DMS153 treated with DMSO at 0.1 percent for 48 hours (cell line): Measurements from ENCODE around the gene CDH4.

Experiments used
- DNase-seq: peaks from one replicate; lab custom pipeline; 2025; ENCODE audit not compliant: unreplicated experiment; lab: John Stamatoyannopoulos, UW

Gene CDH4

DNA sequence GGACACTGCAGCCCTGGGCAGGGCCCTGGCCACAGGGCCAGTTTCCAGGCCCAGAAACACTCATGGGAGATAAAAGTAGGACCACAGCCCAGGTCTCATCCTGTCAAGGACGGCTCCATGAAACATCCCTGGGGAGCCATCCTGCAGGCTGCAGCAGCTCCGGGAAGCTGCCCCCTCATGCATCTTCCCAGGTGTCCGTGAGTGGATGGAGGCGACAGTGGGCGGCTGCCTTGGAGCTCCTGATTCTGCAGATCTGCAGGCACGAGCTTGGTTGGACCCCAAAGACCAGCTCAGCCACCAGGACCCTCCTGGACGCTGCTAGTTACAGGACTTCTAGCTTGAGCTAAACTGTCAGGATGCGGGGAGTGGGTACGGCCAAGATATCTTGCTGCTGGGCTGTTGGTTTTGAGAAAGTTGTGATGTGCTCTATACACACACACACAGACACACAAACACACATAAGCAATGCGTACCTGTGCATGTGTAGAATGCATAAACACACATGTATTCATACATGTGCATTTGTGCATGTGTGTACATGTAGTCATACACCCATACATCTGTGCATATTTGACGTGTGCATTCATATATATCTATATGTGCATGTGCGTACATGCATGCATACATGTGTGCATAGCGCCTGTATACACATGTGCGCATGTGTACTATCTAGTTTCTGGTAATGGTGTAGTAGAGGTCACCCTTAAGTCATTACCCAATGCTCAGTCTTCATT, 515.9 kb downstream of the CDH4 start:
- DNase-seq, result no peak

DNA sequence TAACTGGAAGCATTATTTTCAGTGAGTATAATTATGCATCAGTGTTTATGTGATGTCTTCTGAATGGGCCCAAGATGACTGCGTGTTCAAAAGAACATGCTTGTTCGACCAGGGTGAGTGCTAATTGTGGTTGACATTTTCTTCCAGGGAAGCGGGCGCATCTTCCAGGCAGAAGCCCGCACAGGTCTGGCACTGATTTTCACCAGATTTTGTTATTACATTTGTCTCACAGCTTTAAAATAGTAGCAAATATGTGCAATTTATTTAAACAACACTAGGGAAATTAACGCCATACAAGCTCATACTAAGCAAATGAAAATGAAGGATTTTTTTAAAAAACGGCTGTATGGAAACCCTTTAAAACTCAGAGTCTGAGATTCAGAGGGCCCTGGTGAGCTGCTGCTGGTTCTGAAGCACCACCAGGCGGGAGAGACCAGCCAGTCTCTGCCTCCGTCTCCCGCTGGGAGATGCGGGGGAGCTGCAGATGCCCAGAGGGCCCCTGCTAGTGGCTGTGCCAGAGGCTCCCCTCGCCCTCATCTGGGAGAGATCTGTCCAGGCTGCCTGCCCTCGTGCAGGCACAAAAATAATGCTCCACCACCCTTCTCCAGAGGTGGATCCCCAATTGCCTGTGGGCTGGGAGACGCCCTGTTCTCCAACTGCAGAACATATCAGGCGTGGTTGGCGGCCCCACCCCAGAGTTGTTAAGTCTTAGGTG, 516.7 kb downstream of the CDH4 start:
- DNase-seq, result no peak

DNA sequence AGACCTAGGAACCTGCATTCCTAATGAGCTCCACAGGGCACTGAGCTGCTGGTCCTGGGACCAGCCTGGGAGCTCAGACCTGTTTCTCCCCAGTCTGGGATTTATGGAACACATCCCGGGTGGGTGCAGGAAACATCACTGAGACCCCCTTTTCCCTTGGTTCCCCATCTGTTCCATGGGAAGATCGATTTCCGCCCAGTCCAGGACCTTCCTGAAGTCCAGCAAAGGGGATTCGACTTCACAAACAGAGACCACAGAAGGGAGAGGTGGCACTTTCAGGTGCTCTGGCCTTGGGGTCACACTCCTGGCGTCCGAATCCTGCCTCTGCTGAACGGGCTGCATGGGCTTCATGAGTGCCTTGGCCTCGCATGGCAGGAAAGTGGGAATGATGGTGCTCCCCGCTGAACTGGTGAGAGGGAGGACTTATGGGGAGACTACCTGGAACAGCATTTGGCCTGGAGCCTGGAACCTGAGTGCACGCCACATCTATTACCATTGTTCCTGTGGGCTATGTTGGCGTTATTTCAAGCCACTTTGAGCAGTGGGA, 517.3 kb downstream of the CDH4 start:
- DNase-seq, result no peak

DNA sequence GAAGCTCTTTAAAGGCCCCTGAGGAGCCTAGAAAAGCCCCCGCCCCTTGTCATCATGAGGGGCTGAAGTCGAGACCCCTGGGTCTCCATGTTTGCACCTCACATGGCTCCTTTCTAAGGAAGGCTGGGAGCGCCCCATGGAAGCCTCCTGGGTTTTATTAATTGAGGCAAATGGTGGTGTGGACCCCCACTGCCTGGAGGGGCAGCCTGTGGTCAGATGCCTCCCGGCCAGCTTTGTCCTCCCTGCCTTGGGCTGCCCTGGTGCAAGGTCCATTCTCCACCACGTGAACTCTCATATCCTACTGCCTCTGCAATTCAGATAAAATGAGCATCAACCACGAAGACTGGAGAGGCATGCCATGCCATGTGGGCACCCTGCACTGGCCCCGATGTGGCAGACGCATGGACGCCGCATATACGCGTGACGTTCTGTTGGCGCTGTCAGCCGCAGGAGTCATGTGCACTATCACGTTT, 518.1 kb downstream of the CDH4 start:
- DNase-seq, result no peak

DNA sequence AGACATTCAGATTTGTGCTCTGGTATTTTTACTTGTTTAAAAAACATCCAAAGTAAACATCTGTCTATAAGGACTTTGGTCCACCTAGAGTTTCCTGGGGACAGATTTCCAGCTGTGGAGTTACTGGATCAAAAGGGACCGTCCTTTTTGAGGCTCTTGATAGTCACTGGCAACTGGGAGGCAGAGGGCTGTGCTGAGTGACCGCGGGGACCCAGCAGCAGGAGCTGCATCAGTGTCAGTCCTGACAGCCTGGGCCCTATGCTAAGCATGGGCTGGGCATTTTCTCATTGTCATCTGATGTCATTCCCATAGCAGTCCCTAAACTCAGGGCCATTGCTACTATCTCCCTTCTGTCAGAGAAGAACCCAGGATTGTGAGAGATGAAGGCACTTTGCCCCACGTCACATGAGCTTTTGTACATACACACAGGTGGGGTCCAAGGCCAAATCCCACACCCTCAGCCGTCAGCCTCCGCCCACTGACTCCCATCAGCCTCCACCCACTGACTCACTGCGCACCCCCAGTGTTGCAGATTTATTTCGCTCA, 519.8 kb downstream of the CDH4 start:
- DNase-seq, result no peak

DNA sequence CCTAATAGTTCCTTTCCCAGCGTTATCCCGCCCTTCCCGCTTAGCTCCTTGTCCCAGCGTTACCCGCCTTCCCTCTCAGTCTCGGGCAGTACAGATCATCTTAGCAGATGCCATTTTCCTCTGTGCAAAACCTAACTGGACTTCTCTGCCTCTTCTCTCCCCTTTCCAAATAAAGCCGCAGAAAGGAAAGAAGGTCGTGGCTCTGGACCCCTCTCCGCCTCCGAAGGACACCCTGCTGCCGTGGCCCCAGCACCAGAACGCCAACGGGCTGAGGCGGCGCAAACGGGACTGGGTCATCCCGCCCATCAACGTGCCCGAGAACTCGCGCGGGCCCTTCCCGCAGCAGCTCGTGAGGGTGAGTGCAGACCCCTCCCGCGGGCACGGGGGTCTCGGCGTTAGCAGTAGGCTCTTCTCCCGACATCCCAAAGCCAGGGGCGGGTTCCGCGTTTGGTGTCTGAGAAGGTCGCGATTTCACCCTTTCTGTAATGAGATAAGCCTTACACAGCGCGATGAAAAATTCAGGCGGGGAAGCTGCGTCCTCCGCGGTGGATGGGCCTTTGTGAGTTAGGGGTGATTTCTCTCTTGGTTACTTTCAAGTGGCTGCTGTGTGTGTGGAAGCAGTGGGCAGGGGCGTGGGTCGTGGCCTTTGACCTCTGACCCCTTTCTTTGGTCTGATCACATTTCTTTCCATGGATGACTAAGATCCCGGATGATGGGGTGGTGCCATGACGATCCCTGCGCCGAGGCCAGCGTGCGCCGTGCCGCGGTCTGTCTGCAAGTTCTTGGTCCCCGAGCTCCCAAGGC, 521.0 kb downstream of the CDH4 start:
- no peak for DNase-seq

DNA sequence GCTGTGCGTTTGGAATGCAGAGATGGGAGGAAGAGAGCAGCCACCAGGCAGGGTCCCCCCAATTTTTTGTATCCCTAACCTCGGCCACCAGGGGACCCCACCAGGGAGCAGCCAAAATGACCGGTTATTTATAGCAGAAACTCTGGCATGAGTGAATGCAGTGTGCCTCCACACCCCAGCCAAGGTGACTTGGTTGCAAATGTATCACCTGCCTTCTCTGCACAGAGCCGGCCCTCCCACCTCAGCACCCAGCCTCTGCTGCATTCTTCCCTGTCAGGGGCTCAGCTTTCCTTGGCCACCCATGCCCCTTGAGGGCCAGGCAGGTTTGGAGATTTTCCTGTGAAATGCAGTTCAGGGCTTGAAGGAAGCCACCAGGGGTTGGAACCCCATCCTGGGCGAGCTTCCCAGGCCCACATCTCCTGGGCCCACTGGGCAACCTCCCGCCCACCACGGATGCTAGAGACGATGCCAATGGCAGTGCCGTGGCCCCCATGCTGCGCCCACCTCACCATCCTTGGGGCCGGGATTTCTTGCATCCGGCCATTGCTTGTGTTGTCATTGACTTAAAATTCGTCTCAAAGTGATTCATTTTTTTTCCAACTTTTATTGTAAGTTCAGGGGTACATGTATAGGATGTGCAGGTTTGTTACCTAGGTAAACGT, 522.0 kb downstream of the CDH4 start:
- DNase-seq, result no peak

DNA sequence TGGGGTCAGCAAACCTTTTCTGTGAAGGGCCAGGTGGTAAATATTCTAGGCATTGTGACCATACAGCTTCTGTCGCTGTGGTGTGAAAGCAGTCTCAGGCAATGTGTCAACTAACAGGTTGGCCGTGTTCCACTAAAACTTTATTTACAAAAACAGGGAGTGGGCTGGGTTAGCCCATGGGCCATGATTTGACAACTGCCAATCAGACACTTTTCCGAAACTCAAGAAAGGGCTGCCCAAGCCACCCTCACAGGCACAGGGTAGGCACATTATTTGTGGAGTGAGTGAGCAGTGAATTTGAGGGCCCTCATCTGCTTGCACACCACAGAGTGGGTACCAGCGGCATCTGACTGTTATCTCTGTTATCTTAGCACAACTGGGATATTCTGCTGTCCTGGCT, 523.4 kb downstream of the CDH4 start:
- DNase-seq, result no peak

DNA sequence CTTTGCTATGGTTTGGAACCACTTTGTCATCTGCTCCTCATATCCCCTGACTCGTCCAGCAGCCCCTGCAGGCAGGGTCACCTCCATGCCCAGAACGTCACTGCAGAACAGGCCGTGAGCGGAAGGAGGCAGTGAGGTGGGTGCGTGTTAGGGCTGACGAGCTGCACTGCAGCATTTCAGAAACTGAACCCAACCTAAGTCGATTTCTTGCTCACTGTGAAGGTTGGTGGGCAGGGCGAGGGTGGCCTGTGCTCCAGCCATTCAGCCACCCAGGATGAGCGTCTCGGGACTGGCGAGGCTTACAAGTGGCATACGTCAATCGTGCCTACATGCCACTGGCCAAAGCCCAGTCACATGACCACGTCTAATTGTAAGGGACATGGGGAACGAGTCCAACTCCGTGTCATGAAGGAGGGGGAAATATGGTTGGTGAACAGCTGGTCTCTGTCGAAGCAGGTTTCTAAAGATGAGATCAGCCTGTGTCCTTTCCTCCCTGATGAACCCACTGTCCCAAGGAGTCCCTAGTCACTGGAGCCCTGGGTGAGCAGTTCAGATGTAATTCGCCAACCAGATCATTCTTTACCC, 524.5 kb downstream of the CDH4 start:
- no peak for DNase-seq

DNA sequence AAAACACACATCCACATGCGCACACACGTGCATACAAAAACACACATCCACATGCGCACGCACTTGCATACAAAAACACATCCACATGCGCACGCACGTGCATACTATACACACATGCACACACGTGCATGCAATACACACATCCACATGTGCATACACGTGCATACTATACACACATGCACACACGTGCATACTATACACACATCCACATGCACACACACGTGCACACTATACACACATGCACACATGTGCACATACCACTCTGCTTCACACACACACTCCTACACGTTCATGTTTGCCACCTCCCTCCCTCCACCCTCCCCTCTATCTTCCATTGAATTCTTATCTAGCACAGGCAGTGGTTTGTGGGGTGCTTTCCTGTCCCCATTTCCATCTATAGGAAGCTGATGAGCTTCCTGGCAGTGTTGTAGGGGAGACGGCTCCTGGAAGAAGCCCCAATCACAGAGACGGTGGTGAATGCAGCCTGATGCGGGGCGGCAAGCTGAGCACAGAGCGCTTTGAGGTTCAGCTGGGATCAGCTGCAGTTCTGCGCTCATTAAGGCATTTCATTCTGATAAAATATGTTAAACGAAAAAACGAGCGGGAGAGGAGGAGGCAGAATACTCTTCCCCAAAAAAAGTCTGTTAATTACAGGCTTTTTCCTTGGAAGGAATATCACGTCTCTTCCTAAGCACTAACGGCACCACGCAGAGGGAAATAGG, 525.9 kb downstream of the CDH4 start:
- no peak for DNase-seq

DNA sequence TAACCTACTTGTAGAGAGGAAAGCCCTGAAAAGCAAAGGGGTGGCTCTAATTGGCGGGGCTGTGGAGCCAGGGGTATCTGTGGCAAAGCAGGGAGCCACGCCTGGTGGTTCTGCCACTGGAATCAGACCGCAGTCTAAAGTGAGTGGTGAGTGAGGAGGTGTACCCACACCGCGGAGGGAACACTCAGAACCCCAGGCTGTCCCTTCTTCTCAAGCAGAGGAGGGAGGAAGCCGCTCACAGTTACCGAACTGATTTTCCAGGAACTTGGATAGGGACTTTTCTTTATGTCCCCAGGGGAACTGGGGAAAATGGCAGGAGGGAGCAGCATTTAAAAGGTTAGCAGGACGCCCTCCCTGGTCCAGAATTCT, 526.4 kb downstream of the CDH4 start:
- no peak for DNase-seq

DNA sequence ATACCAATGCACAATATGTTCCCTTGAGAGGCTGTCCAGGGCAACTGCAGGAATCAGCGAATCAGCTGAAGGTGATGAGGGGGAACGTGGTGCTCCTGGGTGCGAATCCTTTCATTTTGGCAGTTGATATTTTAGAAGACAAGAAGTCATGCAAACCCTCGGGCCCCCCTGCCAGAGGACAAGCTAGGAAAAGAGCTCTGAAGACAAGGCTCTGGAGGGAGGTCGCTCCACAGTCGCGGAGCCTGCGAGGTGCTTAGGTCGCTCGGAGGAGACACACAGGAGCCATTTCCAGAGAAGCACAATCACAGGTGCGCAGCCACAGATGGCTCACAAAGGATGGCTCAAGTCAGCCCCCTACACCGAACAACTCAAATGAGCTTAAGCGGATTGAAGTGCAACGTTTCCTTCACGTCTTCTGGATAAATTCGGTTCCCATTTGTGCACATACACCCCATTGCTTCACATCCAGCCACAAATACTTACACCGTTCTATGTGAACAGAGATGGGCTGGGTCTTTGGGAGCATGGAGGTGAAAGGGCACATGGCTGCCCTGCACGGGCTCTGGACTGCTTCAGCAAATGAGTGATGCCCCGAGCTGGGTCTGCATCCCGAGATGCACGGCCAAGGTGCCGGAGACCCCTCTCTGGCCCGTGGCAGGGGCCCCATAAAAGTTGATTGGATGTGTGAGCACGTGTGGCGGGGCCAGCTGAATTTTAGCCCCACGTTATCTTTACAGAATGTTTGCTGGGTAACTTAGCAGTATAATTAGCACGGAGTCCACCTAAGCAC, 527.3 kb downstream of the CDH4 start:
- DNase-seq, result no peak

DNA sequence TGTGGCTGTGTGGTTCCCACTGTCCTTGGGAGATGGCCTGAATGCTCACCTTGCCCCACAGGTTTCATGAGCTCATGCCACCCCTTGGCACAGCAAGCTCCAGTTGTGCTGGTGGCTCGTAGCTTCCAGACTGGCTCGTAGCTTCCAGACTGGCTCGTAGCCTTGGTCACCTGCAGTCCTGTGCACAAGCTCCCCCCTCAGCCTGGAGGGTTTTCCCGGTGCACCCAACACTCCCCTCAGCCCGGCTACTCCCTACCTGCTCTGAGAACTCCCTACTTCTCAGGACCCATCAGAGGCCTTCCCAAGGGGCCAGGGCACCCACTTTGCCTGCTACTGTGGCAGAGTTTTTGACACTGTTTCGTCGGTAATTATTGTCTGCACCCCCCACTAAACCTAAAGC, 528.0 kb downstream of the CDH4 start:
- no peak for DNase-seq

DNA sequence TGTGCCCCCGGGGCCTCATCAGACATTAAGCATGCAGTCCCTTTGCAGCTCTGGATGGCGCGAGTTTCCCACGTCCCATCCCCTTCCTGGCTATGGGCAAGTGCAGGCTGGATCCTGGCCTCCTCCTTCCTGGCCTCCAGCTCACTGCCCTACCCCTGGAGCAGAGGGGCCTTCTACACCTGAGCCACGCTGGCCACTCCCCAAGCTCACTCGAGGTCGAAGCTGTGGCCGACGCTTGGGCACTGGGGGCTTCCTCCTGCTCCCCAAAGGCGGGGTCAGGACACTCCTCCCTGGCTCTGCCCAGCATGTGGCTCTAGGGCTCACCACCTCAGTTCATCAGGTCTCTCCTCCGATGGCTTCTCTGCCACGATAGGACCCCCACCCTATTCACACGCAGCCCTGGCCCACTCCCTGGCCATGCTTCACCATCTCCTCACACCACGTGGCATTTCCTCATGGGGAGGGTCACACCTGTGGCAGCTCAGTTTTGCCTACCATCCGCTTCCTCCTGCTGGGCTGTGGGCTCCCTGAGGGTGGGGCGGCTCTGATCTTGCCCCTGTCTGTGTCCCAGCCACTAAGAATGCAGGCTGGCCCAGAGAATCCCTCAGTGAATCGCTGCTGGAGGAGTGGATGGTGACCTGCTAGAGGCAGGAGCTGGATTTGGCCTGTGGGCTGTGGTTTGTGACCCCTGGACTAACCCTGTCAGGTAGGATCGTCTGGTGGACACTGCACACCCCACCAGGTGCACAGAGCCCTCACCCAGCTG, 532.9 kb downstream of the CDH4 start:
- DNase-seq, result no peak

DNA sequence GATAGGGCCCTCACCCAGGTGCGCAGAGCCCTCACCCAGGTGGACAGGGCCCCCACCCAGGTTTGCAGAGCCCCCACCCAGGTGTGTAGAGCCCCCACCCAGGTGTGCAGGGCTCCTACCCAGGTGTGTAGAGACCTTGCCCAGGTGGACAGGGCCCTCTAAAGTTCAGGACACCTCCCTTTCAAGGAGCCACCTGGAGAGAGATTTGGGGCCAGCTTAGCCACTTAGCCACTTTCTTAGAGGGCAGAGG, 533.4 kb downstream of the CDH4 start:
- no peak for DNase-seq

DNA sequence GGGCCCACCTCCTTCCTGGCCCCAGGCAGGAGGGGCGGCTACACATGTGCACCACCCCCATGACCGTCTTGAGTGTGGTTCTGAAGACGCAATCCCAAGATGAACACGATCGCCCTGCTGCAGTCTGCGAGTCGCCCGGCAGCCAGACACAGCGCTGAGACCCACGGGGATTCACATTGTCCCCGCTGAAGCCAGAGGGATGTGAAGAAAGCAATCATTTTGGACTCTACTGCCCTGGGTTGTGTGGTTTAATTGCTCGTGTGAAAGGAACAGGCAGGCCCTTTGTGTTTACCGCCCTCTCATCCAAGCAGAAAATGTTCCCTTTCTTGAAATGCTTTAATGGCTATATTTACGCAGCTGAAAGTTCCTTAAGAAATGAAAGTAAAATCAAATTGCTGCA, 534.2 kb downstream of the CDH4 start:
- no peak for DNase-seq

DNA sequence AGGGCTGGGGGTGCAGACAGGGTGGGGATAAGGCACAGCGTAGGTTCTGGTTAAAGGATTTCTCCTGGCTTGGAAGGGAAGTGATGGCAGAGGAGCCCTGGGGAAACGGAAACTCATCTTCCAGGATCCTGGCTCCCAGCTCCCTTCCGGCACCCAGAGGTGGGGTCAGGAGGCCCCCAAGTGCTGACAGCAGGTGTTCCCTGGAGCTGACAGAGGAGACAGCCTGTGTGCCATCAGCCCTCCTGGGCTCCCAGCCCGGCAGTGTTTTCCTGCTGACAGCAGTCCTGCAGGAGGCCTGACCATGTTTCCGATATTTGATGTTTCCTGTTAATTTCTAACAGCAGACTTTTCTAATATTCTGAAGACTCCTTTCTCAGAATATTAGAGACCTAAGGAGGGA, 536.3 kb downstream of the CDH4 start:
- DNase-seq, result no peak

DNA sequence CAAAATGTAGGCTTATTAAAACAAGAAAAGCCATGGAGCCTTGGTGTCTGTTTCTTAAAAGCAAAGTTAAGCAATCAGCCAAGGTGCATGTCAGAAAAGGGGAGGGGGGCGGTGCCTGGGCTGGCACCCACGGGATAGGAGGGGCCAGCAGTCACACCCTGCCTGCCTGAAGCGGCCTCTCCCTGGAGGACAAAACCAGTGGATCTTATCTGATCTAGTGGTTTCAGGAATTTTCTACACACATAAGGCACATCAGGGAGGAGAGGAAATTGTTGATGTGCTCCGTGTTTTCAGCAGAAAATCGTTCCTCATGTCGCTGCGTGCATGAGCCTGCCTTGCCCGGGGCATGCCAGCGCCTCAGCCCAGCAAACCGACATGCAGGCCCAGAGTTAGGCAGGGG, 537.3 kb downstream of the CDH4 start:
- no peak for DNase-seq
